Ishikawa (cell line): ENCODE data around the gene TMIE.

Source experiments
- CEBPB ChIP-seq: IDR thresholded peaks from 2 replicates; pipeline ENCODE4 v1.6.1; 2012
- CREB1 ChIP-seq: IDR thresholded peaks from 2 replicates; pipeline ENCODE4 v1.6.1; 2012; ENCODE audit warnings: low read depth
- EGR1 ChIP-seq: IDR thresholded peaks from 2 replicates; pipeline ENCODE4 v1.6.1; 2012
- EP300 ChIP-seq: IDR thresholded peaks from 2 replicates; pipeline ENCODE4 v1.6.1; 2012; ENCODE audit warnings: borderline replicate concordance
- FOXM1 ChIP-seq: IDR thresholded peaks from 2 replicates; pipeline ENCODE4 v1.6.1; 2012; ENCODE audit warnings: low read depth, borderline replicate concordance
- MAX ChIP-seq: IDR thresholded peaks from 2 replicates; pipeline ENCODE4 v1.6.1; 2012
- NFIC ChIP-seq: IDR thresholded peaks from 2 replicates; pipeline ENCODE4 v1.6.1; 2012
- RAD21 ChIP-seq: IDR thresholded peaks from 2 replicates; pipeline ENCODE4 v1.6.1; 2012; ENCODE audit warnings: low read depth
- REST ChIP-seq: IDR thresholded peaks from 2 replicates; pipeline ENCODE4 v1.6.1; 2012; ENCODE audit warnings: low read depth, mild to moderate bottlenecking
- TAF1 ChIP-seq: IDR thresholded peaks from 2 replicates; pipeline ENCODE4 v1.6.1; 2012; ENCODE audit warnings: low read depth, mild to moderate bottlenecking
- TCF12 ChIP-seq: IDR thresholded peaks from 2 replicates; pipeline ENCODE4 v1.6.1; 2012; ENCODE audit warnings: low read depth
- TEAD4 ChIP-seq: IDR thresholded peaks from 2 replicates; pipeline ENCODE4 v1.6.1; 2012
- USF1 ChIP-seq: IDR thresholded peaks from 2 replicates; pipeline ENCODE4 v1.6.1; 2012
- YY1 ChIP-seq: IDR thresholded peaks from 2 replicates; pipeline ENCODE4 v1.6.1; 2012; ENCODE audit warnings: low read depth
- ZBTB7A ChIP-seq: IDR thresholded peaks from 2 replicates; pipeline ENCODE4 v1.6.1; 2012; ENCODE audit warnings: low read depth

TMIE gene

GRCh38 chr3:46676601-46677410, 24.4 kb upstream of the TMIE start:
- TF ChIP-seq EGR1 (no peak), RAD21 (no peak), ZBTB7A (no peak), NFIC (no peak), MAX (no peak), CREB1 (no peak), FOXM1 (no peak), REST (no peak), CEBPB (no peak), TCF12 (no peak), EP300 (no peak), TEAD4 (no peak), YY1 (no peak), USF1 (no peak), TAF1 (no peak)

GRCh38 chr3:46677411-46677726, 23.8 kb upstream of the TMIE start:
- TF ChIP-seq TCF12, result no peak
- TF ChIP-seq ZBTB7A, result no peak
- TF ChIP-seq NFIC, result no peak
- TF ChIP-seq RAD21, result no peak
- no peak for TF ChIP-seq REST
- TF ChIP-seq CEBPB, result no peak
- TF ChIP-seq EP300, result no peak
- no peak for TF ChIP-seq USF1
- no peak for TF ChIP-seq EGR1

- TF ChIP-seq TAF1 (no peak), USF1 (no peak), TCF12 (no peak), EP300 (no peak), NFIC (no peak), CEBPB (no peak), YY1 (no peak), ZBTB7A (no peak)
These were observed 22.9 kb upstream of the TMIE start for GRCh38 chr3:46678280-46678679.

GRCh38 chr3:46679681-46680080, 21.5 kb upstream of the TMIE start:
- no peak for TF ChIP-seq YY1
- TF ChIP-seq NFIC, result no peak
- TF ChIP-seq ZBTB7A, result no peak
- TF ChIP-seq TAF1, result no peak
- no peak for TF ChIP-seq TCF12
- TF ChIP-seq REST, result no peak
